Spleen (tissue), 11 donors: ENCODE measurements around the gene LRCH1. TPM values are rescaled to one million over a fixed set of nuclear protein-coding genes. Genes with fewer than 3 reads are reported as not detected.

Experiments used
- DNase-seq: peaks from one replicate; pipeline ENCODE4 v3.0.0-alpha.2; 2020
- H3K27ac ChIP-seq, 8 donors: fragments of 200-600 bp; sonication (generic) in 7 of 8; 1 replicate in 4 of 8; 2 replicates in 4 of 8; pipeline versions ENCODE4 v1.5.0 to v1.8.0; 2016 to 2021; ENCODE audit warnings: inconsistent platforms in 4 of 8, mild to moderate bottlenecking in 4 of 8, moderate library complexity in 1 of 8
- H3K27me3 ChIP-seq, 7 donors: fragments of 200-600 bp; sonication (generic) in 6 of 7; replicated peaks in 1 of 7; 1 replicate in 4 of 7; 2 replicates in 3 of 7; pipeline versions ENCODE4 v1.5.0 to v1.8.0; 2016 to 2021; ENCODE audit warnings: inconsistent platforms in 3 of 7, mild to moderate bottlenecking in 1 of 7
- H3K36me3 ChIP-seq, 6 donors: fragments of 200-600 bp; sonication (generic) in 5 of 6; 1 replicate in 4 of 6; 2 replicates in 2 of 6; pipeline versions ENCODE4 v1.5.0 to v1.8.0; 2016 to 2021; ENCODE audit warnings: inconsistent platforms in 2 of 6
- H3K4me1 ChIP-seq, 6 donors: fragments of 200-600 bp; sonication (generic) in 5 of 6; 1 replicate in 3 of 6; 2 replicates in 3 of 6; pipeline versions ENCODE4 v1.5.0 to v1.8.0; 2016 to 2021; ENCODE audit warnings: inconsistent platforms in 3 of 6
- H3K4me3 ChIP-seq, 8 donors: fragments of 200-600 bp; sonication (generic) in 7 of 8; 1 replicate in 4 of 8; 2 replicates in 4 of 8; pipeline versions ENCODE4 v1.5.0 to v1.8.0; 2016 to 2021; ENCODE audit warnings: inconsistent platforms in 4 of 8, mild to moderate bottlenecking in 4 of 8, moderate library complexity in 2 of 8
- H3K9me3 ChIP-seq, 8 donors: fragments of 200-600 bp; sonication (generic) in 7 of 8; 1 replicate in 4 of 8; 2 replicates in 4 of 8; pipeline versions ENCODE4 v1.5.0 to v1.8.0; 2016 to 2021; ENCODE audit warnings: inconsistent platforms in 4 of 8
- POLR2A ChIP-seq, 3 donors: fragments of 450-650 bp; IDR thresholded peaks; one replicate each; pipeline ENCODE4 v1.5.1; 2017; ENCODE audit warnings: antibody characterized with exemption in 3 of 3, mild to moderate bottlenecking in 1 of 3
- POLR2AphosphoS5 ChIP-seq, 3 donors: sonication (generic); formaldehyde crosslinking; IDR thresholded peaks; one replicate each; pipeline ENCODE4 v1.5.1; 2017; ENCODE audit warnings: antibody characterized with exemption in 3 of 3
- WGBS, 5 donors: extraction: QIAGEN DNeasy Blood & Tissue Kit in 3 of 5; methylation state at CpG; one replicate each; pipeline versions ENCODE4 v1.1.5 to v1.1.7; 2013 to 2018; 5-methylcytosine and 5-hydroxymethylcytosine counted together
- intact Hi-C: fragments of 100-400 bp; cut with DNase I; formaldehyde crosslinking; loops from one replicate; pipeline ENCODE4 v1.15.0; 2023; ENCODE audit warnings: low total_unique reads
- polyA plus RNA-seq, 3 donors: library from polyadenylated mRNA; stranded (reverse); fragments of 200-250 nt; gene quantifications; one replicate each; pipeline ENCODE4 v1.2.1, GENCODE V29; 2013
- total RNA-seq, 7 donors: library from RNA; depleted of rRNA in 3 of 7; stranded (reverse); fragments of >200 nt in 3 of 7; fragmentation: NEBNext Ultra II Directional in 4 of 7; extraction: Animal tissue kit (Norgen Biotek cat#: 25700) in 4 of 7; gene quantifications; one replicate each; pipeline versions ENCODE4 v1.1.0 to v1.2.1, GENCODE V29; 2016 to 2021
- TF ChIP-seq, protein P1 (sequence below), 11 experiments: fragments of 200-600 bp in 7 of 11; fragments of 450-650 bp in 4 of 11; sonication (generic) in 4 of 11; IDR thresholded peaks in 8 of 11; conservative IDR thresholded peaks in 3 of 11; 1 replicate in 7 of 11; 2 replicates in 4 of 11; pipeline versions ENCODE4 v1.4.0 to v1.8.0; 2016 to 2021; ENCODE audit warnings: antibody characterized with exemption in 11 of 11, inconsistent platforms in 4 of 11, mild to moderate bottlenecking in 1 of 11
- donor health status: healthy with polysubstance abuse.
- donor health status: DM: no; HTN: no; CAD: no; lungs with moderate emphysema.
- donor health status: DM: no; HTN: no; CAD: no.
- donor health status: Bipolar disorder and iron deficiency.
- donor health status: healthy.
- donor health status: DM: no; HTN: no; CAD: no.
- donor health status: DM: yes; HTN: yes; CAD: no.

The LRCH1 gene
- total and polyA plus RNA-seq, 10 donors, result 7.4 to 41.6 (median 34.6) TPM

DNA sequence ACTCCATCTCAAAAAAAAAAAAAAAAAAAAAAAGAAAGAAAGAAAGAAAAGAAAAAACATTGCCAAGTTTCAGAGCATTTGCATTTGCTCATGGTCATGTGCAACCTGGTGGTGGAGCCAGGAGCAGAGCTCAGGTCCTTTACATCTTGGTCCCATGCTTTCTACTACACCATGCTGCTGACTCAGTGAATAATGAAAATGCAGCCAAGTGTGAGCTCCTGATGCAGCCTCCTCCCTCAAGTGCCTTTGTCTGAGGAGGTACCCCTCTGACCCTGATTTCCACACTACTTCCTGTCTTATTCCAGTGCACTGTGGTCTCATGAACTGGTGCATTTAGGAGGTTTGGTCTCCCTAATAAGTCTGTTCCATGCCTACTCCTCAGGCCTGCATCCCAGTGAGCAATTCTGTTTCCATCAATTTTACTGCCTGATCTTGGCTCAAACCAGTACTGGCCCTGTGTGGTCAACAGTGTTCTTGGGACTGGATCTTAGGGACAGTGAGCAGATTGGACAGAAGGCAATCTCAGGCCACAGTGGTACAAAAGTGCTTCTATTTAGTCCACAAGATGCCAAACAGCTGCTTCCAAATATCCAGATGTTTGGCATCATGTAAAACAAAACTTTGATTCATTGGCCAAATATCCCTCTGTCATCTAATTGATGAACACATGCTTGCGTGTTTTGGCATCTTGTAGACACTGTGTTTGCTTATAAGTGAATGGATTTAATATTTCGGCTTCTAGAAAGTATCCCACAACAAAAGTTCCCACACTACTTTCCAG, 28.8 kb upstream of the LRCH1 start:
- TF ChIP-seq POLR2AphosphoS5 (IDR thresholded peaks at IDR 0.05) (no peak), POLR2A (IDR thresholded peaks at IDR 0.05) (no peak)
- TF ChIP-seq, protein P1, sequence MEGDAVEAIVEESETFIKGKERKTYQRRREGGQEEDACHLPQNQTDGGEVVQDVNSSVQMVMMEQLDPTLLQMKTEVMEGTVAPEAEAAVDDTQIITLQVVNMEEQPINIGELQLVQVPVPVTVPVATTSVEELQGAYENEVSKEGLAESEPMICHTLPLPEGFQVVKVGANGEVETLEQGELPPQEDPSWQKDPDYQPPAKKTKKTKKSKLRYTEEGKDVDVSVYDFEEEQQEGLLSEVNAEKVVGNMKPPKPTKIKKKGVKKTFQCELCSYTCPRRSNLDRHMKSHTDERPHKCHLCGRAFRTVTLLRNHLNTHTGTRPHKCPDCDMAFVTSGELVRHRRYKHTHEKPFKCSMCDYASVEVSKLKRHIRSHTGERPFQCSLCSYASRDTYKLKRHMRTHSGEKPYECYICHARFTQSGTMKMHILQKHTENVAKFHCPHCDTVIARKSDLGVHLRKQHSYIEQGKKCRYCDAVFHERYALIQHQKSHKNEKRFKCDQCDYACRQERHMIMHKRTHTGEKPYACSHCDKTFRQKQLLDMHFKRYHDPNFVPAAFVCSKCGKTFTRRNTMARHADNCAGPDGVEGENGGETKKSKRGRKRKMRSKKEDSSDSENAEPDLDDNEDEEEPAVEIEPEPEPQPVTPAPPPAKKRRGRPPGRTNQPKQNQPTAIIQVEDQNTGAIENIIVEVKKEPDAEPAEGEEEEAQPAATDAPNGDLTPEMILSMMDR (IDR thresholded peaks at IDR 0.05 in 8 of 11, conservative IDR thresholded peaks at IDR 0.05 in 3 of 11), result no peak
- 75 to 81% (median 78%) methylated on average over 2 of the region's 2 CpGs for WGBS, 5 donors
- H3K27ac ChIP-seq, result no peak overlapping the region
- peaks cover 0 to 7% (median 3%) of the 10 kb centered on the region in 8 donors for H3K9me3 ChIP-seq
- no peak overlapping the region for H3K4me3 ChIP-seq
- no peaks in the 10 kb centered on the region for H3K27me3 ChIP-seq
- peaks cover 0 to 41% (median 17%) of the 10 kb centered on the region in 6 donors for H3K4me1 ChIP-seq
- no peak for DNase-seq
- intact Hi-C loops, result no loop called here
- H3K36me3 ChIP-seq, result no peaks in the 10 kb centered on the region

DNA sequence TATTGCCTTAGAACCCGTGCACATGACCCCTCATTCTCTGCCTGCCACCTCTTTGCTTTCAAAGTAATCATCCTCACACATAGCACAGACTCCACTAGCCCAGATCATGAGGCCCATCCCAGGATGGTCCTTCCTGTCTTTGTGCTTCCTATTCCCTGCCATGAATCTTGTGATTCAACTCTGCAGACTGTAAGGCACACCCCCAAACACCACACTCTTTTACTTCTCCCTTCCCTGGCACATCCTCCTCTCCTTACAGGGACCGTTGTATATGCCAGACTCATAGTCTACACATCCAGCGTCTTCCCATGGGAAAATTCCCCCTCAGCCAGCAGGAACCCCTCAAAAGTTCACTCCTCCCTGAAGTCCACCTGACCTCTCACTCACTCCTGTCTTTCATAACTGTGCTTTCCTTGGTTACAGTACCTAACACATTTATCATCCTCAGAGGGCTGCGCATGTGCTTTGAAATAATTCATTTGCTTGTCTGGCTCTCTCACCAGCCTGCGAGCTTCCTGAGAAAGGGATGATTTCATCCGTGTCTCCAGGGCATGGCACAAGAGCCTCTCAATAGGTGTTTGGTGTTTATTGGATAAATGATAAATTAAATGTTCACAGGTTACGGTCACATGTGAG, 26.8 kb upstream of the LRCH1 start:
- no peak for DNase-seq
- intact Hi-C loops, result no loop called here
- peaks cover 0 to 5% (median 2%) of the 10 kb centered on the region in 8 donors for H3K9me3 ChIP-seq
- H3K27me3 ChIP-seq, result no peaks in the 10 kb centered on the region
- H3K36me3 ChIP-seq, result no peaks in the 10 kb centered on the region
- no peak overlapping the region for H3K4me3 ChIP-seq
- H3K4me1 ChIP-seq, result peaks cover 0 to 29% (median 13%) of the 10 kb centered on the region in 6 donors
- 70 to 82% (median 75%) methylated on average over 7 of the region's 7 CpGs for WGBS, 5 donors
- TF ChIP-seq POLR2A (IDR thresholded peaks at IDR 0.05), result no peak
- no peak for TF ChIP-seq POLR2AphosphoS5 (IDR thresholded peaks at IDR 0.05)
- TF ChIP-seq, protein P1 (IDR thresholded peaks at IDR 0.05 in 8 of 11, conservative IDR thresholded peaks at IDR 0.05 in 3 of 11), result no peak
- no peak overlapping the region for H3K27ac ChIP-seq

DNA sequence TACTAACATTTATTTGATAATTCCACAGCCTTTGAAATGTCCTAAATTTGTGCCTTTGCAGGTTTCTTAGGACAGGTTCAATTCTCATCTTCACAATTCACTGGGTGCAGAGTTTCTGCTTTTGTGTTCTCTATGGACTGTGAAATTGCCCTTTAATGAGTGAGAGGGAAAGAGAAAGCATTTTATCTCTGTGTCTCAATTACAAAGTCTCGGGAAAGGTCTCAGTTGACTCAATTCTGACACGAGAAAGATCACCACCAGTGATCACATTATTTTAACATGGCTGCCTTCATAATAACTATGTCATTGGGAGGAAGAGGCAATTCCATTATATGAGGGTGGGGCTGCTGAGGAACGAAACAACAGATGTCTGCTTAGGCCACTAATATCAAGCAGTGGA, 26.2 kb upstream of the LRCH1 start:
- no peak for DNase-seq
- no peak overlapping the region for H3K4me3 ChIP-seq
- 54 to 66% (median 63%) methylated on average over 3 of the region's 3 CpGs for WGBS, 5 donors
- H3K9me3 ChIP-seq, result no peaks in the 10 kb centered on the region
- intact Hi-C loops, result no loop called here
- TF ChIP-seq POLR2A (IDR thresholded peaks at IDR 0.05), result no peak
- H3K27ac ChIP-seq, result no peak overlapping the region
- peaks cover 0 to 30% (median 14%) of the 10 kb centered on the region in 6 donors for H3K4me1 ChIP-seq
- no peaks in the 10 kb centered on the region for H3K36me3 ChIP-seq
- H3K27me3 ChIP-seq, result no peaks in the 10 kb centered on the region

DNA sequence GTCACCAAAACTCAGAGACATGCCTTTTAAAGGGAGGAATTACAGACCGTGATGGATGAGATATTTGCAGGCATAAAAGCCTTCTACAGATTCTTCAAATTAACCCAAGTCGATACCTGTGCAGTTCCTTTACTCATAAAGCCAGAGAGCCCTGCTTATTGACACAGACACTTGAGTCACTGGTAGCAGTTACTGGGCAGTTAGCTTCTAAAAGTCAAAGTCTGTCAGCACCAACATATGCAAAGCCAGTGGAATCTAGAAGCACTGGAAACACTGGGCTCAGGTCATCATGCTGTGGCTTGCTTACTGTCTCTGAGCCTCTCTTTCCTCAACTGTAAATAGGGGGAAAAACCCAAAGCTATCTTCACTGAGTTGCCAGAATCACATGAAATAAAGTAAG, 25.7 kb upstream of the LRCH1 start:
- DNase-seq, result no peak
- intact Hi-C loops, result no loop called here
- Histone ChIP-seq H3K36me3 (no peaks in the 10 kb centered on the region), H3K27ac (no peak overlapping the region), H3K27me3 (no peaks in the 10 kb centered on the region), H3K9me3 (no peaks in the 10 kb centered on the region), H3K4me3 (no peak overlapping the region), H3K4me1 (peaks cover 0 to 30% (median 10%) of the 10 kb centered on the region in 6 donors)
- 55 to 88% (median 68%) methylated on average over 2 of the region's 2 CpGs for WGBS, 5 donors
- no peak for TF ChIP-seq POLR2A (IDR thresholded peaks at IDR 0.05)
- TF ChIP-seq, protein P1 (IDR thresholded peaks at IDR 0.05 in 8 of 11, conservative IDR thresholded peaks at IDR 0.05 in 3 of 11), result no peak
- no peak for TF ChIP-seq POLR2AphosphoS5 (IDR thresholded peaks at IDR 0.05)
